Fibroblast of skin of abdomen (primary cell): Measurements from ENCODE around the gene NYAP2.
A peak's percentile ranks its signal among the peaks of the same experiment; 100 is the strongest.

Source experiments
- DNase-seq: peaks from one replicate; pipeline ENCODE4 v3.0.0-alpha.2; 2013

Gene NYAP2

DNA sequence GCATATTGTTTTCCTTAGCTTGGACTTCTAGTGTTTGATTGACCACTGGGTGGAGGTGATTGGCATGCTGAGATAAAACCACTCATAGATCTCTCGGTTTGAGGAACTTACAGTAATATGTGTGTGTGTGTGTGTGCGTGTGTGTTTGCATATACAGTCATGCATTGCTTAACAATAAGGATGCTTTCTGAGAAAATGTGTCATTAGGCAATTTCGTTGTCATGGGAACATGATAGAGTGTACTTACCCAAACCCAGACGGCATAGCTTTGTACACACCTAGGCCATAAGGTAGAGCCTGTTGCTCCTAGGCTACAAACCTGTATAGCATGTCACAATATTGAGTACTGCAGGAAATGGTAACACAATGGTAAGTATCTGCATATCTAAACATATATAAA is 167.3 kb downstream of the NYAP2 start:
- no peak for DNase-seq

DNA sequence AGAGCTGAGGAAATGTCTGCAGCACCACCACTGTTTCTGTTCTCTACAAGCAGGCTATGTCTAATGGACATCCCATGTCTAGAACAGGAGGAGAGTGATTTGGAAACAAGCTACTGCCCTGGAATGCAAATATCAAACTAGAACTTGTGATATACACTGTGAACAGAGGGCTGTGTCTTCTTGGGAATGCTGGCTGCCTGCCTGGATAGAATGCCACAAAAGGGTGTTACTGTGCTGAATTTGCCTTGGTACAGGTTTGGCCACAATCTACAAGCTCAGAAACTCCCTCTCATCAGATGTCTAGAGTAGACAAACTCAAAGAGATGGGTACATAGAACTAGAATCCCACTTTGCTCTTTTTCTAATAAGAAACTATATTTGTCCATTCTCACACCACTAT is 170.5 kb downstream of the NYAP2 start:
- DNase-seq = no peak

DNA sequence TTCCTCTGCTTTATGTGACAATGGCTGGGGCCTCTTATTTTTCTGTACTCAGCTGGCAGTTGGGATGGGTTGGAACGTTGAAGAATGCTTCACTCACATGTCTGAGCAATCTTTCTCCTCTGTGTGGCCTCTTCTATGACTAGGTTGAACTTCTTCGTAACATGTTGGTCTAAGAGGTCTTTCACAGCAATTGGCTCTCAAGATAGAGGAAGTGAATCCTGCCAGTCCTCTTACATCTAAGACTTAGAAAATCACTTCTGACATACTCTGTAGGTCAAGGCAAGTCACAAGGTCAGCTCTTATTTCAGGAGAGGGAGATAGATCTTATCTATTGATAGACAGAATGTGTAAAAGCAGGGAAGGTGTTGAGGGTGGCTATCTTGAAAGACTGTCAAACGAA is 174.1 kb downstream of the NYAP2 start:
- no peak for DNase-seq

DNA sequence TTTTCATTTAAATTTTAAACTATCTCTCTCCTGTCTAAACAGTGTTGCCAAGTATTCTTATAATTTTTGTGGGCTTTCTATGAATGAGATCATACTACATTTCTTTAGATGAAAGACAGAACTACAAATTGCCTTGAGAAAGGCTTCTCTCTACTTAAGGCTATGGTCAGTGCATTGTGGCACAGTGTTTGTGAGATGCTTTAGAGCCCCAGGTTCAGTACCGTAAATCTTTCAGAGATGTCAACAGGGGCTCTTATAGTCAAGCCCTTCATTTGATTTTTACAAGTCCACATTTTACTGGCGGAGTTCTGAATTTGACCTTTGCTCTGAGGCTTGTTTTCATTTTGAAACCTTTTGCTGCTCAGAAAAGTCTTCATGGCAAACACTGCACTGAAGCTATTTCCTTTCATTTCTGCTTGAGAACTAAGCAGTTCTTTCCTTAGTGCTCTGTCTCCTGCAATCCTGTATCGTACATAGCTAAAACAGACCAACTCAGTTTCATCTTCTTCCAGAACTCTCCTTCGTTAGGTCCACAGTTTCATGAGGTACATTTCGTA is 175.2 kb downstream of the NYAP2 start:
- DNase-seq = no peak

GRCh38 chr2:225581135-225581534 is 181.6 kb downstream of the NYAP2 start:
- DNase-seq = no peak

DNA sequence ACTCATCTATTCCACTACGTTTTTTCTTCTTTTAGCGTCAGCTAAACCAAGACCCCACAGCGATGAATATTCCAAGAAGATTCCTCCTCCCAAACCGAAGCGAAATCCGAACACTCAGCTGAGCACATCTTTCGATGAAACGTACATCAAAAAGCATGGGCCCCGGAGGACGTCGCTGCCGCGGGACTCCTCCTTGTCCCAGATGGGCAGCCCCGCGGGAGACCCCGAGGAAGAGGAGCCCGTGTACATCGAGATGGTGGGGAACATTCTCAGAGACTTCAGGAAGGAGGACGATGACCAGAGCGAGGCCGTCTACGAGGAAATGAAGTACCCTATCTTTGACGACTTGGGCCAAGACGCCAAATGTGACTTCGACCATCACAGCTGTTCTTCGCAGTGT is 182.4 kb downstream of the NYAP2 start:
- no peak for DNase-seq

GRCh38 chr2:225582355-225583116 is 183.0 kb downstream of the NYAP2 start:
- no peak for DNase-seq

DNA sequence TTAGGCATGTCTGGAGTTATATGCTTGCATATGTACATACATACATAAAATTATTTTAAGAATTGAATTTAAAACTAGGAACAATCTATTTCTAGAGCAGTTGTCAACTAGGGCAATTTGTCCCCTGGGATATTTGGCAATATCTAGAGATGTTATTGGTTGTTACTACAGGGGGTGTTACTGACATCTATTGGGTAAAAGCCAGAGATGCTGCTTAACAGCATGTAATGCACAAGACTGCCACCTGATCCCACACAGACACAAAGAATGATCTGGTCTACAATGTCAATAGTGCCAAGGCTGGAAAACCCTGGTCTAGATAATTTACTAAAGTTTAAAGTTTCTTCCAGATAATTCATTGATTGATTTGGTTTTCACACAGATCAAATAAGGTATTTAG is 185.3 kb downstream of the NYAP2 start:
- no peak for DNase-seq

DNA sequence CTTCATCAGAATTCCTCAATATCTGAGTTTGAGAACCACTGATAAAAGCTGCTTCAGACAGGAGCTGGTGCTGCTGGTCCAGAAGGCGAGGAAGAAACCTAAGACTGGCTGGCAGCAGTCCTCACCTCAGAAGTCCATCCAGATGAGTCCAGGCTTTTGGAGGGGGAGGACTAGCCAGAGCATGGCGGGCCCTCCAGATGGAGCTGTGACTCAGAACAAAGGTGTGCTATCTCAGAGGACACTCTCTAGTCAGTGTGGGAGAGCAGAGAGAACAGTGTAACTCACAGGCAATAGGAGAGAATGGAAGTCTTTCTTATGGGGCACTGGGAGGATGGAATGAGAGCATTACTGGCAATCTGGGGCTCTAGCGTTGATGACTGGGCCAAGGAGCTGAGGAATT is 191.4 kb downstream of the NYAP2 start:
- no peak for DNase-seq

GRCh38 chr2:225597911-225598310 is 198.4 kb downstream of the NYAP2 start:
- DNase-seq = peak; percentile 4

GRCh38 chr2:225598426-225598825 is 198.9 kb downstream of the NYAP2 start:
- no peak for DNase-seq

GRCh38 chr2:225598897-225599296 is 199.4 kb downstream of the NYAP2 start:
- peak; percentile 10 for DNase-seq

GRCh38 chr2:225599856-225600255 is 200.3 kb downstream of the NYAP2 start:
- no peak for DNase-seq

GRCh38 chr2:225600444-225600843 is 200.9 kb downstream of the NYAP2 start:
- DNase-seq = no peak

- DNase-seq = no peak
Measured at GRCh38 chr2:225600865-225601264, 201.4 kb downstream of the NYAP2 start.

DNA sequence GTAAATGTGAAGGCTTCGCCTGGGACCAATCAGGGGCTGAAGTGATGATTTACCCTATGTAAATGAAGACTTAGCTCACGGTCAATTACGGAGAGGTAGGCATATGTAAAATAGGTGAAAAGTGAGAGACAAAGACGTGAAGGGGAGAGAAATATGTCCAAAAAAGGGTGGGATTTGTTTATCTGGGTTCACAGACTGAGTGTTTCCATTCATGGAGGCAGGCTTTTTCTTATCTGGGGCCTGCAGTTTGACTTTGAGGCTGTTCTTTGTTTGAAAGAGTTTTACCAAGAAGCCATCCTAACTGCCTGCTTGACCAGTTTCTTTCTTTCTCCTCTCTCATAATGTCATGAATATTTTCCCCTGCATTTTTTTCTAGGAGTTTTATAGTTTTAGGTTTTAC is 202.7 kb downstream of the NYAP2 start:
- no peak for DNase-seq

- DNase-seq = no peak
Measured at GRCh38 chr2:225608136-225608535, 208.6 kb downstream of the NYAP2 start.

DNA sequence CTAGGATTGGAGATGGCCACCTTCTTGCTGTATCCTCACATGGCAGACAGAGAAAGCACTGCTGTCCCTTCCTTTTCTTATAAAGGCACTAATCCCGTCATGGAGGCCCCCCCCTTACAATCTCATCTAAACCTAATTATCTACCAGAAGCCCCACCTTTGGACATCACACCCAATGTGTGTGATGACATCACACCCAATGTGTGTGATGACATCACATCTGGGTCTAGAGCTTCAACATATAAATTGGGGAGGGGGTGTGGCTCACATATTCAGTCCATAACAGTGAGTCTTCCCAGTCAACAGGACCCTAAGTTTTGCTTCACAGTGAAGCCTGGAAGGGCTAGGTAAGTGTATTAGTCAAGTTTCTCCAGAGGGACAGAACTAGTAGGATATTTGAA is 213.1 kb downstream of the NYAP2 start:
- no peak for DNase-seq

- no peak for DNase-seq
Measured at GRCh38 chr2:225614915-225615314, 215.4 kb downstream of the NYAP2 start.

DNA sequence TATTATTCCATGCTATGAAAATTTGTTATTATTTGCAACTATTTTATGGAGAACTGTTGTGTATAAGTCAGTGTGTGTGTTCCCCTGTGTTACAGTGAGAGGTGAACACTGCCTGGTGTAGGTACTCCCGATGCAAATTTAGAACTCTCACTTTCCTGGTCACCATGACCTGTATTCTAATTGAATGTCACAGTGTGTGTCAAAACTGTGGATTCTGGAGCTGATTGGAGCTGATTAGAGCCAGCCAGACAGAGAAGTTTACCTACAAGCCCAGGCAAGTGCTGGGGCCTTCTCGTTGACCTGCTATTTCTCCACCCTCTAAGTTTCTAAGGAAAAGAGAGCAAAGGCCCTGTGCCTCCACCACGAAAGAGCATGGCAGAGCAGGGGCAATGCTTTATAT is 216.0 kb downstream of the NYAP2 start:
- DNase-seq = no peak

- DNase-seq = no peak
Measured at GRCh38 chr2:225616372-225616771, 216.9 kb downstream of the NYAP2 start.

DNA sequence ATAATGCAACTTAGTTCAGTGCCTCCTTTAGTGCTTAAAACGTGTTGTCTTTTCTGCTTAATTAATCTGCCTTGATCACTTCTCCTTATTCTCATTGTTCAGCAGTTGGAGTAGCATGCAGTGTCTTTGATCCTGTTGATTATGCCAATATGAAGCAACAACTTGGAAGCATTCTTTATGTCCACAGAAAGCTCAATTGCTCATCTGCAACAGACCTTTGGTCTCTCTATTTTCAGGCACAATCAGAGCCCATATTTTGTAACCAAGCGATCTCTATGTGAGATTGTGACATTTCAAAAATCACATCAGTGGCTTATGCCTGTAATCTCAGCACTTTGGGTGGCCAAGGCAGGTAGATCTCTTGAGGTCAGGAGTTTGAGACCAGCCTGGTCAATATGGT is 217.3 kb downstream of the NYAP2 start:
- DNase-seq = no peak

- DNase-seq = no peak
Measured at GRCh38 chr2:225620227-225620626, 220.7 kb downstream of the NYAP2 start.

DNA sequence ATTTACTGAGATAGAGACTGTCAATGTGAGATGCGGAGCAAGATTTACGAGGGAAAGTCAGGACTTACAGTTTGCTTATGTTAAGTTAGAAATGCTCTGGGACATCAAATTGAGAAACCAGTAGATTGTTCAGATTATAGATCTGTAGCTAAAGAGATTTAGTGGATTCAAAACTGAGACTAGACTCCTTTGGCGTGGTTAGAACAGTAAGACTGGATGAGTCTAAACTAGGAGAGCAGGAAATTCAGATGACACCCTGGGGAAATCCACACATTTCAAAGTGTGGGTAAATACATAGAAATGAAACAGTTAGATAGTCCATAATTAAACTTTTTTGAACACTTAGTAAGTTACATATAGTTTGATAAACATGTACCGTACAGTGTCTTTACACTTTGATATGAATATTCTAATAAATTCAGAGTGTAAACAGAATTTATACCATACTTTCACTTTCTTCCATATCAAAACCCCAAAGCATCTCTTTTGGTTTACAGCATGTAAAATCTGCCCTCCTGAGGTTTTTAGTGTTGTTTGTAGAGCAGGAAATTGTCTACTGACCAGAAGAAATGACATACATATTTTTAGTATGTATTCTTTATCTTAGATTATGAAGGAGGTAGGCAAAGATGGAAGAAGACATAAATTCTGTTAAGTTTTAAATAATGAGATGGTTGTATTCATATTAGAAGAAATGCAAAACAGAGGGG is 231.5 kb downstream of the NYAP2 start:
- no peak for DNase-seq
